HUES48 (cell line): ENCODE data around the gene TLE5.

ENCODE experiments used
- H3K27ac ChIP-seq: one replicate; pipeline ENCODE4 v1.7.0; 2013; ENCODE audit warnings: low read depth, low read length, inconsistent platforms
- H3K27me3 ChIP-seq: 2 replicates; pipeline ENCODE4 v1.6.1; 2013; ENCODE audit warnings: mild to moderate bottlenecking, low read length; ENCODE audit not compliant: control insufficient read depth, insufficient read depth
- H3K36me3 ChIP-seq: 2 replicates; pipeline ENCODE4 v1.6.1; 2013; ENCODE audit warnings: low read length; ENCODE audit not compliant: control insufficient read depth, insufficient read depth
- H3K4me1 ChIP-seq: 2 replicates; pipeline ENCODE4 v1.6.1; 2013; ENCODE audit warnings: mild to moderate bottlenecking, low read length; ENCODE audit not compliant: control insufficient read depth, insufficient read depth
- H3K4me3 ChIP-seq: 2 replicates; pipeline ENCODE4 v1.5.1; 2013; ENCODE audit warnings: mild to moderate bottlenecking, low read depth, low read length
- H3K9ac ChIP-seq: 2 replicates; pipeline ENCODE4 v1.6.1; 2013; ENCODE audit warnings: mild to moderate bottlenecking, low read depth, low read length, moderate library complexity
- H3K9me3 ChIP-seq: 2 replicates; pipeline ENCODE4 v1.6.1; 2013; ENCODE audit warnings: low read length; ENCODE audit not compliant: control insufficient read depth, insufficient read depth

Gene TLE5

DNA sequence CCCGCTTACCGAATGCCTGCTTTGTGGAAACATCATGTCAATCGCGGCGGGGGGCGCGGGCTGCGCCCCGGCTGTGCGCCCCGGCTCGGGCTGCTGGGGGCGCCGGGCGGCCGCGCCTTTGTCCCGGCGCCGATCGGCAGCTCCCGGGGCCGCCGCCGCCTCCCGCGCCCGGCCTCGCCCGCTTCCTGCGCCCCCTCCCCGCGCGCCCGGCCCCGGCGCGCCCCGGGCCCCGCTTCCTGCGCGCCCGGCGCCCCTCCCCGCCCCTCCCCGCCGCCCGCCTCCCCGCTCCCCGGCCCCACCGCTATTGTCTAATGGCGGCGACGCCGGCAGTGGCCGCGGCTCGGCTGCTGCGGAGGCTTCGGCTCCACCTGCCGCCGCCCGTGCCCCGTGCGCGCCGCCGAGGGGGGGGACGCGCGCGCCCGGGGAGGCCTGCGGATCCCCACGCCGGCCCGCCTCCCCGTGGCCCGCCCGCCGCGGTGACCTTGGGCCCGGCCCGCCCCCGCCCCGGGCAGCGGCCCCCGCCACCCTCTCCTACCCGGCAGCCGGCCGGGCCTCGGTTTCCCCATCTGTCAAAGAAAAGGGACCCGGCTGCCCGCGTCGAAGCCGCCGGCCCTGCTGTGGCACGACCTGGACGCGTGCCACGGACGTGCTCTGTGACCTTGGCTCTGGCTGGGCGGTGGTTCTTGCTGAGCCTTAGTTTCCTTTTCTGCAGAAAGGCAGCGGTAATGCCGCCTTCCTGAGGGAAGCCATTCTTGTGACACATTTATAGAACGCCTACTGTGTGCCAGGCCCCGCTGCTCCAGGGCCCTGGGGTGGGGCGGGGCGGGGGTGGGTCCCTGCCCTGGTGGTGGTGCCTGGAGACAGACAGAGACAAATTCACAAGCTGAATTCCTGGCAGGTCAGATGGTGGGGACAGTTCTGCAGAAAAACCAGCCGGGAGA lies at the start of gene TLE5:
Gene TLE5 (minus strand): TSS at position 331 of the 941 bp plus-strand sequence. CDS start 295 bp downstream, at position 36.
- Histone ChIP-seq H3K27me3 (no peaks in the 10 kb centered on the region), H3K9me3 (no peaks in the 10 kb centered on the region), H3K4me1 (peaks cover 13% of the 10 kb centered on the region; the same call in 1 of the 2 replicates), H3K27ac (peak within 1 kb of the TSS; percentile 40), H3K9ac (peak within 1 kb of the TSS; percentile 51; the same call in 1 of the 2 replicates), H3K4me3 (peak within 1 kb of the TSS; percentile 77), H3K36me3 (peaks cover 22% of the 10 kb centered on the region)

- no peak overlapping the region for H3K27ac ChIP-seq
- H3K9ac ChIP-seq: no peak overlapping the region
- no peaks in the 10 kb centered on the region for H3K36me3 ChIP-seq
- H3K9me3 ChIP-seq: no peaks in the 10 kb centered on the region
- H3K27me3 ChIP-seq: no peaks in the 10 kb centered on the region
- no peaks in the 10 kb centered on the region for H3K4me1 ChIP-seq
- no peak overlapping the region for H3K4me3 ChIP-seq
These were observed 49.4 kb upstream of the TLE5 start for GRCh38 chr19:3111586-3112247.

GRCh38 chr19:3110126-3110825 lies 48.0 kb upstream of the TLE5 start:
- Histone ChIP-seq H3K36me3 (no peaks in the 10 kb centered on the region), H3K9ac (no peak overlapping the region), H3K27me3 (no peaks in the 10 kb centered on the region), H3K9me3 (no peaks in the 10 kb centered on the region), H3K4me3 (no peak overlapping the region), H3K27ac (no peak overlapping the region), H3K4me1 (no peaks in the 10 kb centered on the region)

GRCh38 chr19:3109491-3109890 lies 47.2 kb upstream of the TLE5 start:
- no peaks in the 10 kb centered on the region for H3K9me3 ChIP-seq
- no peak overlapping the region for H3K4me3 ChIP-seq
- no peaks in the 10 kb centered on the region for H3K4me1 ChIP-seq
- no peaks in the 10 kb centered on the region for H3K27me3 ChIP-seq
- no peak overlapping the region for H3K27ac ChIP-seq
- H3K9ac ChIP-seq: no peak overlapping the region
- no peaks in the 10 kb centered on the region for H3K36me3 ChIP-seq

- Histone ChIP-seq H3K27ac (no peak overlapping the region), H3K9ac (no peak overlapping the region), H3K4me1 (no peaks in the 10 kb centered on the region), H3K4me3 (no peak overlapping the region), H3K27me3 (no peaks in the 10 kb centered on the region), H3K9me3 (no peaks in the 10 kb centered on the region), H3K36me3 (no peaks in the 10 kb centered on the region)
These were observed 46.5 kb upstream of the TLE5 start for GRCh38 chr19:3108775-3109174.

GRCh38 chr19:3107658-3108057 lies 45.4 kb upstream of the TLE5 start:
- no peaks in the 10 kb centered on the region for H3K27me3 ChIP-seq
- H3K4me1 ChIP-seq: no peaks in the 10 kb centered on the region
- no peak overlapping the region for H3K9ac ChIP-seq
- H3K4me3 ChIP-seq: no peak overlapping the region
- H3K36me3 ChIP-seq: no peaks in the 10 kb centered on the region
- no peak overlapping the region for H3K27ac ChIP-seq
- H3K9me3 ChIP-seq: no peaks in the 10 kb centered on the region

DNA sequence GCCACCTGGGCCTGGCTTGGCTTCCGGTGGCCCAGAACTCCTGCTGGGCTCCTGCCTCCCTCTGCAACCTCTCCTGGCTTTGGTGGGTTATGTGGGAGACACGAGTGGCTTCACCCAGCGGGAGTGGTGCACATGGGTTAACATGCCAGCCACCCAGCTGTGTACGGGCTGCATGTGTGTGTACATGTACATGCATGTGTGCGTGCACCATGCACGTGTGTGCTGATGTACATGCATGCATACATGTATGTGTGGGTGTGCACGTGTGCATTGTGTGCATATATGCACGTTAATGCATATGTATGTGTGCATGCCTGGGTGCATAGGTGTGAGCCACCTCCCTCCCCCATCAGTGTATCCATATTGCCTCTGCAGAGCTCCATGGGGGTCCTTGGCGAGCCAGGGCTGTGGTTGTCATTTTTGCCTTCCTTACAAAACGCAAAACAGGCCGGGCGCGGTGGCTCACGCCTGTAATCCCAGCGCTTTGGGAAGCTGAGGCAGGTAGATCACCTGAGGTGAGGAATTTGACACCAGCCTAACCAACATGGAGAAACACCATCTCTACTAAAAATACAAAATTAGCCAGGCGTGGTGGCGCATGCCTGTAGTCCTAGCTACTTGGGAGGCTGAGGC lies 44.3 kb upstream of the TLE5 start:
- no peak overlapping the region for H3K27ac ChIP-seq
- H3K27me3 ChIP-seq: no peaks in the 10 kb centered on the region
- no peaks in the 10 kb centered on the region for H3K36me3 ChIP-seq

GRCh38 chr19:3105641-3106508 lies 43.6 kb upstream of the TLE5 start:
- Histone ChIP-seq H3K4me3 (no peak overlapping the region), H3K9me3 (no peaks in the 10 kb centered on the region), H3K36me3 (no peaks in the 10 kb centered on the region), H3K27me3 (no peaks in the 10 kb centered on the region), H3K27ac (no peak overlapping the region), H3K9ac (no peak overlapping the region), H3K4me1 (no peaks in the 10 kb centered on the region)

More for the DNA sequence above, 44.3 kb upstream of the TLE5 start:
- no peak overlapping the region for H3K9ac ChIP-seq
- H3K9me3 ChIP-seq: no peaks in the 10 kb centered on the region
- no peaks in the 10 kb centered on the region for H3K4me1 ChIP-seq
- no peak overlapping the region for H3K4me3 ChIP-seq

GRCh38 chr19:3104708-3104983 lies 42.4 kb upstream of the TLE5 start:
- H3K4me1 ChIP-seq: no peaks in the 10 kb centered on the region
- no peaks in the 10 kb centered on the region for H3K36me3 ChIP-seq
- H3K27ac ChIP-seq: no peak overlapping the region
- H3K9me3 ChIP-seq: no peaks in the 10 kb centered on the region
- no peak overlapping the region for H3K4me3 ChIP-seq
- no peak overlapping the region for H3K9ac ChIP-seq
- H3K27me3 ChIP-seq: no peaks in the 10 kb centered on the region
